Measurements from ENCODE around the gene MTNR1A. TPM values are rescaled to one million over a fixed set of nuclear protein-coding genes. Genes with fewer than 3 reads are reported as not detected.

Gene MTNR1A
- polyA plus RNA-seq, 4 donors = 0.15 to 0.24 TPM; not detected in 2

DNA sequence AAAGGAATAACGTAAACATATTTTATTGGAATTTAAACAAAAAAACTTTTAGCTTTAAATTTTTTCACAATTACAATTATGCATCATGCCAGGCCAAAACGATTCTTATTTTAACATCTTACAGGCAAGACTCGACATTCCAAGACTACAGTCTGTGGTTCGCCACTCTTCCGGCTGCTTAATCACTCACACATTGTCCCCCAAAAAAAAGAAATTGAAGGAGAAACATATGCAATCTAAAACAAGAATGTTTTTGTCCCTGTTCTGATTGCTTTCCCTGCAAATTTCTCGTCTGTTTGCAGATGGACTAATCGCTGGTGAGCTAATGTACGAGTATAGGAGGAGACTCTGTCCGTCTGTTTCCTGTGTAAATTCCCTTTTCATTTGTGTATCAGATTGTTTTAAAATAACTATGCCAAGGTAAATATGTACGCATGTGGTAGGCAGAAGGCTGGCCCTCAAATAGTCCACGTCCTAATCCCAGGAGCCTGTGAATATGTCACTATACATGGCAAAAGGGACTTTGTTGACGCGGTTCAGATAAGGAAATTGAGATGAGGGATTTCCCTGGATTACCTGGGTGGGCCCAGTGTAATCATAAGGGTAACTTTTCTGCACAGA lies 37.7 kb upstream of the MTNR1A start:
- no peaks in the 10 kb centered on the region for H3K4me1 ChIP-seq (ENCODE audit: control insufficient read depth in 3 of 3, insufficient read depth in 2 of 3, low read depth in 1 of 3, low read length in 2 of 3)
- WGBS, 3 donors = 82 to 88% (median 84%) methylated on average over 13 of the region's 13 CpGs
- DNase-seq (no peak), FAIRE-seq (no peak)
- H3K4me3 ChIP-seq (ENCODE audit: low read depth in 1 of 3, low read length in 3 of 3) = no peak overlapping the region
- peaks cover 5 to 52% (median 22%) of the 10 kb centered on the region in 3 donors for H3K36me3 ChIP-seq (ENCODE audit: control insufficient read depth in 3 of 3, insufficient read depth in 2 of 3, low read depth in 1 of 3, low read length in 3 of 3)
- H3K9me3 ChIP-seq (ENCODE audit: control insufficient read depth in 2 of 2, insufficient read depth in 1 of 2, low read depth in 1 of 2, low read length in 1 of 2) = no peaks in the 10 kb centered on the region
- H3K27me3 ChIP-seq (ENCODE audit: control insufficient read depth in 3 of 3, insufficient read depth in 3 of 3, low read length in 3 of 3) = no peaks in the 10 kb centered on the region
- H3K27ac ChIP-seq (ENCODE audit: low read depth in 1 of 3, low read length in 2 of 3) = no peak overlapping the region

GRCh38 chr4:186592445-186592844 lies 37.1 kb upstream of the MTNR1A start:
- FAIRE-seq = no peak
- WGBS, 3 donors = 92 to 96% (median 93%) methylated on average over 8 of the region's 8 CpGs

DNA sequence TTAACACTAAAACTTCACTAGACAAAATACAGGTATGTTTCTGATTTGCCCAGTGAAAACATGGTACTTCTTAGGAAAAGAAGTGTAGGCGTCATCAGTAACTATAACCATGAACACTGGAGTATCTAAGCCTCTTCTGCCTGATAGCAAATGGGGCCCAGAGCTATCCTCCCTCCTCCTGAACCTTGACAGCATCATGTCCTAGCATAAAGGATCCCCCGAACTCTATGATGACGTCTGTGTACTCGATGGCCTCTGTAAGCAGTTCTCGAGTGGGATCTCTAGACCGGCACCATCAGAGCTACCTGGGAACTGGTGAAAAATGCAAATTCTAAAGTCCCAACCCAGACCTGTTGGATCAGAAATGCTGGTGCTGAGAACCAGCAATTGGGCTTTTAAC lies 36.3 kb upstream of the MTNR1A start:
- Histone ChIP-seq H3K27me3 (ENCODE audit: control insufficient read depth in 3 of 3, insufficient read depth in 3 of 3, low read length in 3 of 3) (no peaks in the 10 kb centered on the region), H3K4me1 (ENCODE audit: control insufficient read depth in 3 of 3, insufficient read depth in 2 of 3, low read depth in 1 of 3, low read length in 2 of 3) (no peaks in the 10 kb centered on the region)

More at GRCh38 chr4:186592445-186592844, 37.1 kb upstream of the MTNR1A start:
- Histone ChIP-seq H3K9me3 (ENCODE audit: control insufficient read depth in 2 of 2, insufficient read depth in 1 of 2, low read depth in 1 of 2, low read length in 1 of 2) (no peaks in the 10 kb centered on the region), H3K27me3 (ENCODE audit: control insufficient read depth in 3 of 3, insufficient read depth in 3 of 3, low read length in 3 of 3) (no peaks in the 10 kb centered on the region), H3K27ac (ENCODE audit: low read depth in 1 of 3, low read length in 2 of 3) (no peak overlapping the region), H3K36me3 (ENCODE audit: control insufficient read depth in 3 of 3, insufficient read depth in 2 of 3, low read depth in 1 of 3, low read length in 3 of 3) (peaks cover 5 to 52% (median 20%) of the 10 kb centered on the region in 3 donors), H3K4me1 (ENCODE audit: control insufficient read depth in 3 of 3, insufficient read depth in 2 of 3, low read depth in 1 of 3, low read length in 2 of 3) (no peaks in the 10 kb centered on the region), H3K4me3 (ENCODE audit: low read depth in 1 of 3, low read length in 3 of 3) (no peak overlapping the region)
- DNase-seq = no peak

DNA sequence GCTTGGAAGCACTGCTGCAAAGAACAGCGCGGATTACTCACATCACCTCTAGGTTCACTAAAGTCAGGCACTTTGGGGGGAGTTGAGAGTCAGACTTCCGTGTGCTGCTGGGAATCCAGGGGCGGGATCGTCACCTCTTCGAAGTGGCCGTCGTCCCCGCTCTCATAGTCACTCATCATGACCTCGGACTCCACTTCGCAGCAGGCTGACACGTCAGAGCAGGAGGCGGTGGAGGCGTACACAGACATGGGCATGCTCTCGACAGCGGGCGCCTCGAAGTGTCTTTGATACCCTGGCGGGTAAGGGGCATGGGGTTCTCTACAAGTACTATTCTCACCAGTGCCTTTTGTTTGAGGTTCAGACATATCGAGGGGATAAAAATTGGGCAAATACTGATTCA lies 33.1 kb upstream of the MTNR1A start:
- DNase-seq = no peak
- Histone ChIP-seq H3K9me3 (ENCODE audit: control insufficient read depth in 2 of 2, insufficient read depth in 1 of 2, low read depth in 1 of 2, low read length in 1 of 2) (peaks cover 0 to 7% of the 10 kb centered on the region in 2 donors), H3K27me3 (ENCODE audit: control insufficient read depth in 3 of 3, insufficient read depth in 3 of 3, low read length in 3 of 3) (no peaks in the 10 kb centered on the region), H3K36me3 (ENCODE audit: control insufficient read depth in 3 of 3, insufficient read depth in 2 of 3, low read depth in 1 of 3, low read length in 3 of 3) (peaks cover 5 to 49% (median 22%) of the 10 kb centered on the region in 3 donors), H3K27ac (ENCODE audit: low read depth in 1 of 3, low read length in 2 of 3) (no peak overlapping the region), H3K4me1 (ENCODE audit: control insufficient read depth in 3 of 3, insufficient read depth in 2 of 3, low read depth in 1 of 3, low read length in 2 of 3) (no peaks in the 10 kb centered on the region), H3K4me3 (ENCODE audit: low read depth in 1 of 3, low read length in 3 of 3) (no peak overlapping the region)
- FAIRE-seq = no peak
- WGBS, 3 donors = 93 to 96% (median 96%) methylated on average over 20 of the region's 20 CpGs

More for the DNA sequence above, 36.3 kb upstream of the MTNR1A start:
- Histone ChIP-seq H3K4me3 (ENCODE audit: low read depth in 1 of 3, low read length in 3 of 3) (no peak overlapping the region), H3K36me3 (ENCODE audit: control insufficient read depth in 3 of 3, insufficient read depth in 2 of 3, low read depth in 1 of 3, low read length in 3 of 3) (peaks cover 5 to 47% (median 19%) of the 10 kb centered on the region in 3 donors), H3K27ac (ENCODE audit: low read depth in 1 of 3, low read length in 2 of 3) (no peak overlapping the region), H3K9me3 (ENCODE audit: control insufficient read depth in 2 of 2, insufficient read depth in 1 of 2, low read depth in 1 of 2, low read length in 1 of 2) (no peaks in the 10 kb centered on the region)
- DNase-seq (no peak), FAIRE-seq (no peak)
- 83 to 93% (median 89%) methylated on average over 6 of the region's 6 CpGs for WGBS, 3 donors

GRCh38 chr4:186587416-186588018 lies 32.1 kb upstream of the MTNR1A start:
- Histone ChIP-seq H3K36me3 (ENCODE audit: control insufficient read depth in 3 of 3, insufficient read depth in 2 of 3, low read depth in 1 of 3, low read length in 3 of 3) (peaks cover 5 to 46% (median 20%) of the 10 kb centered on the region in 3 donors), H3K4me1 (ENCODE audit: control insufficient read depth in 3 of 3, insufficient read depth in 2 of 3, low read depth in 1 of 3, low read length in 2 of 3) (no peaks in the 10 kb centered on the region), H3K27me3 (ENCODE audit: control insufficient read depth in 3 of 3, insufficient read depth in 3 of 3, low read length in 3 of 3) (no peaks in the 10 kb centered on the region), H3K4me3 (ENCODE audit: low read depth in 1 of 3, low read length in 3 of 3) (no peak overlapping the region), H3K9me3 (ENCODE audit: control insufficient read depth in 2 of 2, insufficient read depth in 1 of 2, low read depth in 1 of 2, low read length in 1 of 2) (peaks cover 0 to 16% of the 10 kb centered on the region in 2 donors), H3K27ac (ENCODE audit: low read depth in 1 of 3, low read length in 2 of 3) (no peak overlapping the region)
- FAIRE-seq (peak; percentile 74), DNase-seq (peak; percentile 53 to 74)
- 28 to 41% (median 37%) methylated on average over 4 of the region's 4 CpGs for WGBS, 3 donors

DNA sequence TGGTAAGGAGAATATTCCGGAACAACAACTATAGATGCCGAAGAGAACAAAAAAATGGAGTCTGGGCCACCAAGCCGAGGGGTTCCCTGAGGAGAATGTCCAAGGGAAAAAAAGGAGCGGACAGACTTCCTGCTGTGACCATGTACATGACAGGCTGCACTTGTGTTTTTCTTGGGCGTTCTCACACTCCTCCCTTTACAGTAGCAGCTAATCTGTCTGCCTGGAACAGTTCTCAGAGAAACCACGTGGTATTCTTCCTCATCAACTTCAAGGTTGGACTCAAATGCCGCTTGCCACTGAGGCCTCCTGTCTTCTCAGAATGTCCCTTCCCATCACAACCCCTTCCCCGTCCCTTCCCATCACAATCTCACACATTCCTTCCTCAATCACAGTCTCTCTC lies 30.8 kb upstream of the MTNR1A start:
- no peaks in the 10 kb centered on the region for H3K27me3 ChIP-seq (ENCODE audit: control insufficient read depth in 3 of 3, insufficient read depth in 3 of 3, low read length in 3 of 3)
- no peak overlapping the region for H3K27ac ChIP-seq (ENCODE audit: low read depth in 1 of 3, low read length in 2 of 3)
- FAIRE-seq = no peak
- 76 to 89% (median 82%) methylated on average over 8 of the region's 8 CpGs for WGBS, 3 donors
- H3K36me3 ChIP-seq (ENCODE audit: control insufficient read depth in 3 of 3, insufficient read depth in 2 of 3, low read depth in 1 of 3, low read length in 3 of 3) = peaks cover 5 to 40% (median 19%) of the 10 kb centered on the region in 3 donors
- DNase-seq = no peak
- H3K4me3 ChIP-seq (ENCODE audit: low read depth in 1 of 3, low read length in 3 of 3) = no peak overlapping the region
- peaks cover 0 to 25% of the 10 kb centered on the region in 2 donors for H3K9me3 ChIP-seq (ENCODE audit: control insufficient read depth in 2 of 2, insufficient read depth in 1 of 2, low read depth in 1 of 2, low read length in 1 of 2)
- H3K4me1 ChIP-seq (ENCODE audit: control insufficient read depth in 3 of 3, insufficient read depth in 2 of 3, low read depth in 1 of 3, low read length in 2 of 3) = no peaks in the 10 kb centered on the region

GRCh38 chr4:186584912-186585311 lies 29.5 kb upstream of the MTNR1A start:
- no peak for FAIRE-seq
- Histone ChIP-seq H3K27me3 (ENCODE audit: control insufficient read depth in 3 of 3, insufficient read depth in 3 of 3, low read length in 3 of 3) (no peaks in the 10 kb centered on the region), H3K27ac (ENCODE audit: low read depth in 1 of 3, low read length in 2 of 3) (no peak overlapping the region), H3K36me3 (ENCODE audit: control insufficient read depth in 3 of 3, insufficient read depth in 2 of 3, low read depth in 1 of 3, low read length in 3 of 3) (peaks cover 5 to 38% (median 14%) of the 10 kb centered on the region in 3 donors), H3K9me3 (ENCODE audit: control insufficient read depth in 2 of 2, insufficient read depth in 1 of 2, low read depth in 1 of 2, low read length in 1 of 2) (peaks cover 0 to 25% of the 10 kb centered on the region in 2 donors), H3K4me1 (ENCODE audit: control insufficient read depth in 3 of 3, insufficient read depth in 2 of 3, low read depth in 1 of 3, low read length in 2 of 3) (no peaks in the 10 kb centered on the region), H3K4me3 (ENCODE audit: low read depth in 1 of 3, low read length in 3 of 3) (no peak overlapping the region)
- WGBS, 3 donors = 75 to 78% (median 77%) methylated on average over 6 of the region's 6 CpGs
- no peak for DNase-seq

DNA sequence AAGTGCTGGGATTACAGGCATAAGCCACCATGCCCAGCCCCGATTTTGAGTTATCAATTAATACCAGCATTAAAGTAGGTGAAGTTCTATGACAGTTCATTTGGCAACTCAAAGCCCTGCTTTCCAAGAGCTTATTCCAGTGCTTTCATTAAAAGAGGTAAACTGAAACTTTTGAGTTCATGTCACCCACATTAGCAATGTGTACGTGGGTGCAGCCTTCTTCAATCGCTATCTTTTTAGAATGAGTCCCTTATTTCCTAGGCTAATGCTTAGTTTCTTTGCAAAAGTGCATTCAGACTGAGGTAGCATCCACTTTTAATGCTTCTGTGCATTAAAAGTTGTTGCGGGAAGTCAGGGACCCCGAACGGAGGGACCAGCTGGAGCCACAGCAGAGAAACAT lies 26.1 kb upstream of the MTNR1A start:
- WGBS, 3 donors = 87 to 96% (median 95%) methylated on average over 6 of the region's 6 CpGs
- Histone ChIP-seq H3K27me3 (ENCODE audit: control insufficient read depth in 3 of 3, insufficient read depth in 3 of 3, low read length in 3 of 3) (no peaks in the 10 kb centered on the region), H3K9me3 (ENCODE audit: control insufficient read depth in 2 of 2, insufficient read depth in 1 of 2, low read depth in 1 of 2, low read length in 1 of 2) (peaks cover 0 to 25% of the 10 kb centered on the region in 2 donors), H3K36me3 (ENCODE audit: control insufficient read depth in 3 of 3, insufficient read depth in 2 of 3, low read depth in 1 of 3, low read length in 3 of 3) (peaks cover 3 to 27% (median 11%) of the 10 kb centered on the region in 3 donors), H3K4me1 (ENCODE audit: control insufficient read depth in 3 of 3, insufficient read depth in 2 of 3, low read depth in 1 of 3, low read length in 2 of 3) (no peaks in the 10 kb centered on the region), H3K27ac (ENCODE audit: low read depth in 1 of 3, low read length in 2 of 3) (no peak overlapping the region), H3K4me3 (ENCODE audit: low read depth in 1 of 3, low read length in 3 of 3) (no peak overlapping the region)
- DNase-seq = no peak
- no peak for FAIRE-seq

All from small intestine (tissue), 7 donors.